WTC11 (cell line): ENCODE results near the gene CDC23. TPM values are rescaled to one million over a fixed set of nuclear protein-coding genes. Genes with fewer than 3 reads are reported as not detected.
A peak's percentile ranks its signal among the peaks of the same experiment; 100 is the strongest.

Source experiments
- ATAC-seq: fragments of 200-7000 bp; cut with Tn5 transposase; 2 replicates; pipeline ENCODE4 v1.10.0; 2021; ENCODE audit warnings: mild to moderate bottlenecking, moderate library complexity
- CTCF ChIA-PET: fragments of 300-600 bp; sonication (Branson Sonifier 250); formaldehyde crosslinking; loops from one replicate; lab custom pipeline; 2021; ENCODE audit warnings: antibody characterized with exemption; lab: Charles Lee
- POLR2A ChIA-PET: fragments of 350-600 bp; sonication (Branson Sonifier 250); formaldehyde crosslinking; loops from one replicate; lab custom pipeline; 2021; ENCODE audit warnings: antibody characterized with exemption; lab: Charles Lee
- DNase-seq: peaks from one replicate; pipeline ENCODE4 v3.0.0; 2021; ENCODE audit warnings: low spot score
- H3K27ac Mint-ChIP-seq: 2 replicates; pipeline ENCODE4 v1.8.0; 2021; ENCODE audit warnings: mixed read lengths
- H3K27me3 Mint-ChIP-seq: 2 replicates; pipeline ENCODE4 v1.8.0; 2021; ENCODE audit warnings: low read depth, mild to moderate bottlenecking, moderate library complexity, mixed read lengths
- H3K36me3 Mint-ChIP-seq: 2 replicates; pipeline ENCODE4 v1.8.0; 2021; ENCODE audit warnings: mixed read lengths
- H3K4me1 Mint-ChIP-seq: 2 replicates; pipeline ENCODE4 v1.8.0; 2022; ENCODE audit warnings: mixed read lengths
- H3K4me3 Mint-ChIP-seq: 2 replicates; pipeline ENCODE4 v1.8.0; 2021; ENCODE audit warnings: mild to moderate bottlenecking, moderate library complexity, mixed read lengths
- H3K9me3 Mint-ChIP-seq: 2 replicates; pipeline ENCODE4 v1.8.0; 2021; ENCODE audit warnings: mixed read lengths
- E2F1 ChIP-seq: sonication (generic); formaldehyde crosslinking; IDR thresholded peaks from 2 replicates; pipeline ENCODE4 v1.8.0; 2022; ENCODE audit warnings: mild to moderate bottlenecking, missing genetic modification reagents
- EMX1 ChIP-seq: fragments of 250-450 bp; sonication (Bioruptor Pico); IDR thresholded peaks from 2 replicates; pipeline ENCODE4 v1.8.0; 2021; ENCODE audit warnings: mild to moderate bottlenecking
- ERG ChIP-seq: fragments of 250-450 bp; sonication (Bioruptor Pico); IDR thresholded peaks from 2 replicates; pipeline ENCODE4 v1.8.0; 2021; ENCODE audit warnings: mild to moderate bottlenecking
- GABPB1 ChIP-seq: sonication (generic); formaldehyde crosslinking; IDR thresholded peaks from 2 replicates; pipeline ENCODE4 v1.8.1; 2023; ENCODE audit warnings: mild to moderate bottlenecking, missing genetic modification reagents
- IRF2 ChIP-seq: sonication (generic); formaldehyde crosslinking; IDR thresholded peaks from 2 replicates; pipeline ENCODE4 v1.8.0; 2022; ENCODE audit warnings: low read depth, missing genetic modification reagents, borderline replicate concordance
- TP53 ChIP-seq: sonication (generic); formaldehyde crosslinking; IDR thresholded peaks from 2 replicates; pipeline ENCODE4 v1.8.1; 2023; ENCODE audit warnings: mild to moderate bottlenecking, missing genetic modification reagents
- ZBTB43 ChIP-seq: sonication (generic); formaldehyde crosslinking; IDR thresholded peaks from 2 replicates; pipeline ENCODE4 v1.8.1; 2023; ENCODE audit warnings: mild to moderate bottlenecking, missing genetic modification reagents
- ZNF138 ChIP-seq: sonication (generic); formaldehyde crosslinking; conservative IDR thresholded peaks from 2 replicates; pipeline ENCODE4 v1.8.1; 2022; ENCODE audit warnings: mild to moderate bottlenecking, moderate library complexity, missing genetic modification reagents
- ZNF396 ChIP-seq: fragments of 250-450 bp; sonication (Bioruptor Pico); IDR thresholded peaks from 2 replicates; pipeline ENCODE4 v1.8.0; 2021; ENCODE audit warnings: mild to moderate bottlenecking, moderate library complexity, borderline replicate concordance
- total RNA-seq: library from RNA; stranded (reverse); gene quantifications from 3 replicates; pipeline ENCODE4 v1.2.3, GENCODE V29; 2021

CDC23 gene
- total RNA-seq, 1 experiment from 2014 or later: 43.8 TPM

GRCh38 chr5:138139781-138140090 is 73.4 kb downstream of the CDC23 start:
- peaks cover 8% of the 10 kb centered on the region; the same call in 1 of the 2 replicates for H3K9me3 Mint-ChIP-seq
- ChIA-PET CTCF (interaction anchor here (1.2 to 1.6 kb wide), 5 partner anchors 58 to 104 kb away, joined by 4 to 9 read pairs (median 5); no protein-coding TSS in a partner anchor), POLR2A (no interaction called here)
- peaks cover 6% of the 10 kb centered on the region; the same call in 1 of the 2 replicates for H3K4me1 Mint-ChIP-seq
- H3K36me3 Mint-ChIP-seq: no peaks in the 10 kb centered on the region
- no peak overlapping the region for H3K27ac Mint-ChIP-seq
- TF ChIP-seq ZNF138: no peak
- TF ChIP-seq ZNF396 (CRISPR knock-in tag): no peak
- no peak for TF ChIP-seq IRF2 (CRISPR knock-in tag)
- no peak for TF ChIP-seq GABPB1 (CRISPR knock-in tag)
- no peak for TF ChIP-seq ERG (CRISPR knock-in tag)
- TF ChIP-seq ZBTB43: no peak
- no peak for TF ChIP-seq EMX1 (CRISPR knock-in tag)
- peak overlapping the region; percentile 71 for H3K4me3 Mint-ChIP-seq
- ATAC-seq: no peak
- H3K27me3 Mint-ChIP-seq: peaks cover 9% of the 10 kb centered on the region
- DNase-seq: no peak

- Mint-ChIP-seq H3K27me3 (peaks cover 9% of the 10 kb centered on the region), H3K36me3 (no peaks in the 10 kb centered on the region), H3K27ac (no peak within 1 kb of the TSS), H3K4me1 (peaks cover 6% of the 10 kb centered on the region; the same call in 1 of the 2 replicates), H3K9me3 (peaks cover 8% of the 10 kb centered on the region; the same call in 1 of the 2 replicates), H3K4me3 (peak within 1 kb of the TSS; percentile 71)
- ATAC-seq (peak; percentile 95), DNase-seq (peak; percentile 73)
- CTCF ChIA-PET: interaction anchor here (0.8 to 1.6 kb wide), 6 partner anchors 55 to 103 kb away, joined by 3 to 9 read pairs (median 4); partner anchors contain the start of gene WNT8A
- POLR2A ChIA-PET: no interaction called here
- TF ChIP-seq E2F1 (CRISPR knock-in tag) (no peak), TP53 (no peak)
- TF ChIP-seq, all 79 proteins: peak for 0
Observed at GRCh38 chr5:138138949-138139780, 74.0 kb downstream of the CDC23 start, which contains the start of gene NME5. Gene NME5, minus strand, starts transcription at chr5:138139428. Its CDS starts 648 bp downstream, at chr5:138138780.

Other genes with a start within 250 kb of the CDC23 start
- 14.3 to 15.6 TPM (median 15.2 TPM) in 3 replicates for gene FAM13B, start 180.2 kb downstream of the CDC23 start, total RNA-seq
- 0.16 TPM in 1 of 3 replicates, not detected in the others for gene WNT8A, start 129.3 kb downstream of the CDC23 start, total RNA-seq
- gene NME5, start 73.9 kb downstream of the CDC23 start, total RNA-seq: 0.74 to 0.89 TPM in 2 of 3 replicates, not detected in the other
- gene BRD8, start 34.7 kb downstream of the CDC23 start, total RNA-seq: 59.6 to 73.4 TPM (median 61.4 TPM) in 3 replicates
- 66.9 to 81.9 TPM (median 68.0 TPM) in 3 replicates for gene KIF20A, start 34.2 kb downstream of the CDC23 start, total RNA-seq
- 0.69 to 1.3 TPM (median 0.94 TPM) in 3 replicates for gene GFRA3, start 61.3 kb upstream of the CDC23 start, total RNA-seq
- 15.0 to 18.8 TPM (median 16.1 TPM) in 3 replicates for gene CDC25C, start 118.5 kb upstream of the CDC23 start, total RNA-seq
- gene FAM53C, start 124.9 kb upstream of the CDC23 start, total RNA-seq: 51.3 to 56.2 TPM (median 53.0 TPM) in 3 replicates
- 86.2 to 89.0 TPM (median 87.9 TPM) in 3 replicates for gene KDM3B, start 139.4 kb upstream of the CDC23 start, total RNA-seq
- 47.7 to 51.1 TPM (median 50.9 TPM) in 3 replicates for gene REEP2, start 225.7 kb upstream of the CDC23 start, total RNA-seq